PC-3 (cell line): ENCODE results near the gene ESPN. TPM values are rescaled to one million over a fixed set of nuclear protein-coding genes. Genes with fewer than 3 reads are reported as not detected.
A peak's percentile ranks its signal among the peaks of the same experiment; 100 is the strongest.

ENCODE experiments used
- ATAC-seq: fragments of 200-7000 bp; cut with Tn5 transposase; 2 replicates; pipeline ENCODE4 v1.9.1; 2020; ENCODE audit warnings: mild to moderate bottlenecking, moderate library complexity
- BruUV-seq: library from RNA; stranded (reverse); fragments of 400-500 nt; replicated peaks from 2 replicates; lab custom pipeline; 2021; lab: Mats Ljungman, UMichigan
- CTCF ChIA-PET: fragments of 300-600 bp; sonication (Branson Sonifier 250); formaldehyde crosslinking; loops from one replicate; lab custom pipeline; 2022; ENCODE audit warnings: antibody characterized with exemption; lab: Charles Lee
- POLR2A ChIA-PET: fragments of 300-600 bp; sonication (Branson Sonifier 250); formaldehyde crosslinking; loops from one replicate; lab custom pipeline; 2022; ENCODE audit warnings: antibody characterized with exemption; ENCODE audit not compliant: unreplicated experiment; lab: Charles Lee
- DNase-seq: peaks from one replicate; pipeline ENCODE4 v3.0.0-alpha.2; 2015
- H2AFZ ChIP-seq: fragments of 300-600 bp; sonication (generic); 2 replicates; pipeline ENCODE4 v1.6.0; 2016; ENCODE audit warnings: antibody characterized with exemption, low read length
- H3F3A ChIP-seq: fragments of 300-600 bp; sonication (generic); one replicate; pipeline ENCODE4 v1.6.0; 2017; ENCODE audit warnings: antibody characterized with exemption, low read length, control low read depth, mild to moderate bottlenecking; ENCODE audit not compliant: unreplicated experiment
- H3K27ac ChIP-seq: fragments of 300-600 bp; sonication (generic); 2 replicates; pipeline ENCODE4 v1.5.1; 2016; ENCODE audit warnings: mild to moderate bottlenecking, low read length
- H3K27me3 ChIP-seq: fragments of 300-600 bp; sonication (generic); 2 replicates; pipeline ENCODE4 v1.6.1; 2016; ENCODE audit warnings: low read length, mixed read lengths
- H3K36me3 ChIP-seq: fragments of 300-600 bp; sonication (generic); 2 replicates; pipeline ENCODE4 v1.6.1; 2016; ENCODE audit warnings: low read depth, mixed run types, low read length, mixed read lengths
- H3K4me1 ChIP-seq: fragments of 300-600 bp; sonication (generic); 2 replicates; pipeline ENCODE4 v1.5.1; 2016; ENCODE audit warnings: low read length; ENCODE audit not compliant: insufficient read depth
- H3K4me2 ChIP-seq: fragments of 300-600 bp; sonication (generic); 2 replicates; pipeline ENCODE4 v1.6.0; 2016; ENCODE audit warnings: low read length
- H3K4me3 ChIP-seq: fragments of 300-600 bp; sonication (generic); 2 replicates; pipeline ENCODE4 v1.5.1; 2016; ENCODE audit warnings: mild to moderate bottlenecking, low read length, mixed read lengths
- H3K79me2 ChIP-seq: fragments of 300-600 bp; sonication (generic); 2 replicates; pipeline ENCODE4 v1.6.1; 2017; ENCODE audit warnings: low read length, mixed read lengths
- H3K9ac ChIP-seq: fragments of 300-600 bp; sonication (generic); 2 replicates; pipeline ENCODE4 v1.6.0; 2016; ENCODE audit warnings: mild to moderate bottlenecking, low read length
- H3K9me2 ChIP-seq: fragments of 300-600 bp; sonication (generic); replicated peaks from 2 replicates; pipeline ENCODE4 v1.6.1; 2016; ENCODE audit warnings: mixed run types, low read length, mixed read lengths
- H3K9me3 ChIP-seq: fragments of 300-600 bp; sonication (generic); 2 replicates; pipeline ENCODE4 v1.6.1; 2016; ENCODE audit warnings: low read length, mixed read lengths
- H4K20me1 ChIP-seq: fragments of 300-600 bp; sonication (generic); 2 replicates; pipeline ENCODE4 v1.6.1; 2016; ENCODE audit warnings: low read length, mixed read lengths
- CTCF ChIP-seq: fragments of 300-600 bp; sonication (generic); conservative IDR thresholded peaks from 2 replicates; pipeline ENCODE4 v1.5.1; 2017; ENCODE audit warnings: antibody characterized with exemption, low read depth, mild to moderate bottlenecking, low read length
- EZH2 ChIP-seq: fragments of 300-600 bp; sonication (generic); IDR thresholded peaks from one replicate; pipeline ENCODE4 v1.6.1; 2017; ENCODE audit warnings: antibody characterized with exemption, mild to moderate bottlenecking, low read length; ENCODE audit not compliant: unreplicated experiment
- EZH2phosphoT487 ChIP-seq: fragments of 300-600 bp; sonication (generic); IDR thresholded peaks from 2 replicates; pipeline ENCODE4 v1.6.1; 2018; ENCODE audit warnings: mild to moderate bottlenecking, antibody characterized with exemption, low read length, borderline replicate concordance
- intact Hi-C: fragments of 100-400 bp; cut with micrococcal nuclease; formaldehyde crosslinking; loops from 2 replicates; pipeline ENCODE4 v1.9.0; 2023
- total RNA-seq: library from RNA; depleted of rRNA; stranded (reverse); fragments of >200 nt; gene quantifications from 2 replicates; pipeline ENCODE4 v1.2.3, GENCODE V29; 2014

ESPN gene
- total RNA-seq, 1 experiment from 2014 or later = 11.1 TPM

GRCh38 chr1:6414443-6414844 is 10.1 kb upstream of the ESPN start:
- DNase-seq (peak; percentile 50), ATAC-seq (peak; percentile 16)
- Histone ChIP-seq H3K9ac (peak overlapping the region; percentile 13), H3K79me2 (no peaks in the 10 kb centered on the region; the same call in 1 of the 2 replicates), H3K4me1 (peaks cover 46% of the 10 kb centered on the region), H3K27me3 (no peaks in the 10 kb centered on the region), H3K9me2 (no peaks in the 10 kb centered on the region), H3K27ac (peak overlapping the region; percentile 67), H3F3A (no peaks in the 10 kb centered on the region), H3K9me3 (no peaks in the 10 kb centered on the region), H4K20me1 (0 out of 2 replicates have a peak, but pooled peaks cover 6% of the 10 kb centered on the region), H3K36me3 (no peaks in the 10 kb centered on the region), H3K4me2 (peak overlapping the region; percentile 32), H2AFZ (0 out of 2 replicates have a peak overlapping the region, but pooled peaks have one; percentile 20), H3K4me3 (no peak overlapping the region)
- intact Hi-C loops = no loop called here
- BruUV-seq = no TSS peak
- ChIA-PET CTCF (interaction anchor here (0.9 to 2.8 kb wide), 2 partner anchors 9 to 23 kb away, joined by 4 to 14 read pairs; no protein-coding TSS in a partner anchor), POLR2A (interaction anchor here (0.6 kb wide), 1 partner anchor 21 kb away, joined by 6 read pairs; the partner anchor contains the start of gene ACOT7)
- TF ChIP-seq EZH2 (no peak), EZH2phosphoT487 (no peak), CTCF (peak; percentile 73)

DNA sequence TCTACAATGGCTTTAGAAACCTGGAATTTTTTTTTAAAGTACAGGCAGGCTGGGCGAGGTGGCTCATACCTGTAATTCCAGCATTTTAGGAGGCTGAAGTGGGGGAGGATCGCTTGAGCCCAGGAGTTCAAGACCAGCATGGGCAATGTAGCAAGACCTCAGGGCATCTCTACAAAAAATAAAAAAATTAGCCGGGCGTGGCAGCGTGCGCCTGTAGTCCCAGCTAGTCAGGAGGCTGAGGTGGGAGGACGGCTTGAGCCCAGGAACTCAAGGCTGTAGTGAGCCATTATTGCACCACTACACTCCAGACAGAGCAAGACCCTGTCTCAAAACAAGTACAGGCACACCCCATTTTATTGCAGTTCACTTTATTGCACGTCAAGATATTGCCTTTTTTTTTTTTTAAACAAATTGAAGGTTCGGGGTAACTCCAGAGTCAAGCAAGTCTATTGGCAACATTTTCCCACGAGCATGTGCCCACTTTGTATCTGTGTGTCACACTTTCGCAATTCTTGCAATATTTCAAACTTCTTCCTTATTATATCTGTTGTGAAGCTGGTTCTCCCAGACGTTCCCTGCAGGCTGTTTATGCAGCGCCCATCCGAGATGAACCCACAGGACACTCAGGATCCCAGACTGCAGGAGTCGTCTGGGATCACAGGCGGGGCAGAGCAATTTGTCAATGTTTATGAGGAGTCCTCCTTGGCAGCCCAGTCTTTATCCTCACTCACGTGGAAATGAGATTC is 9.5 kb upstream of the ESPN start:
- peak; percentile 34 for DNase-seq
- Histone ChIP-seq H3K9ac (peak overlapping the region; percentile 13), H4K20me1 (0 out of 2 replicates have a peak, but pooled peaks cover 6% of the 10 kb centered on the region), H3F3A (no peaks in the 10 kb centered on the region), H3K4me1 (peaks cover 48% of the 10 kb centered on the region), H3K9me3 (no peaks in the 10 kb centered on the region), H3K4me2 (peak overlapping the region; percentile 32), H3K9me2 (no peaks in the 10 kb centered on the region), H3K4me3 (no peak overlapping the region), H3K27me3 (no peaks in the 10 kb centered on the region), H3K27ac (peak overlapping the region; percentile 67), H3K36me3 (no peaks in the 10 kb centered on the region), H2AFZ (0 out of 2 replicates have a peak overlapping the region, but pooled peaks have one; percentile 20), H3K79me2 (no peaks in the 10 kb centered on the region; the same call in 1 of the 2 replicates)
- no peak for ATAC-seq
- intact Hi-C loops = no loop called here
- TF ChIP-seq EZH2phosphoT487 = no peak
- no peak for TF ChIP-seq CTCF
- no peak for TF ChIP-seq EZH2
- CTCF ChIA-PET = interaction anchor here (0.5 to 2.8 kb wide), 4 partner anchors 7 to 190 kb away, joined by 3 to 14 read pairs (median 4); no protein-coding TSS in a partner anchor
- POLR2A ChIA-PET = no interaction called here
- BruUV-seq = no TSS peak

GRCh38 chr1:6416295-6416656 is 8.3 kb upstream of the ESPN start:
- no peaks in the 10 kb centered on the region for H3K27me3 ChIP-seq
- CTCF ChIA-PET = no interaction called here
- H3K9me3 ChIP-seq = no peaks in the 10 kb centered on the region
- 0 out of 2 replicates have a peak, but pooled peaks cover 6% of the 10 kb centered on the region for H4K20me1 ChIP-seq
- peaks cover 55% of the 10 kb centered on the region for H3K4me1 ChIP-seq
- H3K9me2 ChIP-seq = no peaks in the 10 kb centered on the region
- no peaks in the 10 kb centered on the region for H3K36me3 ChIP-seq
- H3F3A ChIP-seq = no peaks in the 10 kb centered on the region
- H3K27ac ChIP-seq = no peak overlapping the region
- BruUV-seq = no TSS peak
- H3K9ac ChIP-seq = no peak overlapping the region
- TF ChIP-seq EZH2phosphoT487 (no peak), CTCF (no peak), EZH2 (no peak)
- ATAC-seq (no peak), DNase-seq (no peak)
- no peaks in the 10 kb centered on the region; the same call in 1 of the 2 replicates for H3K79me2 ChIP-seq
- intact Hi-C loops = no loop called here
- H3K4me3 ChIP-seq = no peak overlapping the region
- POLR2A ChIA-PET = no interaction called here
- H3K4me2 ChIP-seq = no peak overlapping the region
- no peak overlapping the region for H2AFZ ChIP-seq
